IMR-90 (cell line): ENCODE data around the gene SLC6A4.

Experiments
- BHLHE40 ChIP-seq: fragments of 150-350 bp; IDR thresholded peaks from 2 replicates; pipeline ENCODE4 v1.6.1; 2016; ENCODE audit warnings: mild to moderate bottlenecking, low read depth, low read length
- CEBPB ChIP-seq: IDR thresholded peaks from 2 replicates; pipeline ENCODE4 v1.6.1; 2012; ENCODE audit warnings: low read depth, low read length, improper control_type of control experiment
- CHD1 ChIP-seq: IDR thresholded peaks from 2 replicates; pipeline ENCODE4 v1.6.1; 2012; ENCODE audit warnings: low read depth, low read length, improper control_type of control experiment
- CTCF ChIP-seq: conservative IDR thresholded peaks from 2 replicates; pipeline ENCODE4 v1.5.1; 2012; ENCODE audit warnings: mild to moderate bottlenecking, low read depth, low read length, improper control_type of control experiment
- ELK1 ChIP-seq: fragments of 150-350 bp; IDR thresholded peaks from 2 replicates; pipeline ENCODE4 v1.6.1; 2016; ENCODE audit warnings: low read depth, mild to moderate bottlenecking, low read length, moderate library complexity, borderline replicate concordance
- FOS ChIP-seq: fragments of 150-350 bp; IDR thresholded peaks from 2 replicates; pipeline ENCODE4 v1.6.1; 2016; ENCODE audit warnings: low read depth, low read length
- MAFK ChIP-seq: IDR thresholded peaks from 2 replicates; pipeline ENCODE4 v1.6.1; 2012; ENCODE audit warnings: low read depth, low read length, improper control_type of control experiment
- MAZ ChIP-seq: IDR thresholded peaks from 2 replicates; pipeline ENCODE4 v1.6.1; 2012; ENCODE audit warnings: low read depth, mild to moderate bottlenecking, low read length, improper control_type of control experiment, moderate library complexity, borderline replicate concordance
- MXI1 ChIP-seq: IDR thresholded peaks from 2 replicates; pipeline ENCODE4 v1.6.1; 2012; ENCODE audit warnings: low read depth, mild to moderate bottlenecking, low read length, moderate library complexity, borderline replicate concordance
- POLR2A ChIP-seq: IDR thresholded peaks from 2 replicates; pipeline ENCODE4 v1.6.1; 2012; ENCODE audit warnings: mild to moderate bottlenecking, low read depth, low read length
- RAD21 ChIP-seq: IDR thresholded peaks from 2 replicates; pipeline ENCODE4 v1.6.1; 2012; ENCODE audit warnings: low read length, improper control_type of control experiment
- RFX5 ChIP-seq: IDR thresholded peaks from 2 replicates; pipeline ENCODE4 v1.8.0; 2012; ENCODE audit warnings: low read depth, mild to moderate bottlenecking, low read length, moderate library complexity
- SMC3 ChIP-seq: fragments of 150-350 bp; IDR thresholded peaks from 2 replicates; pipeline ENCODE4 v1.6.1; 2016; ENCODE audit warnings: low read depth, mild to moderate bottlenecking, antibody characterized with exemption, low read length, moderate library complexity
- USF2 ChIP-seq: fragments of 150-350 bp; IDR thresholded peaks from 2 replicates; pipeline ENCODE4 v1.6.1; 2017; ENCODE audit warnings: mild to moderate bottlenecking, antibody characterized with exemption, low read length, low read depth

GRCh38 chr17:30153463-30153862 is 82.0 kb downstream of the SLC6A4 start:
- TF ChIP-seq POLR2A = no peak
- TF ChIP-seq FOS = no peak
- TF ChIP-seq CTCF = no peak
- TF ChIP-seq BHLHE40 = no peak
- no peak for TF ChIP-seq USF2
- TF ChIP-seq MAFK = no peak
- no peak for TF ChIP-seq ELK1
- no peak for TF ChIP-seq RAD21
- no peak for TF ChIP-seq MAZ
- no peak for TF ChIP-seq MXI1
- TF ChIP-seq CHD1 = no peak
- TF ChIP-seq RFX5 = no peak
- TF ChIP-seq SMC3 = no peak
- no peak for TF ChIP-seq CEBPB
